ENCODE data around the gene LRMDA. TPM values are rescaled to one million over a fixed set of nuclear protein-coding genes. Genes with fewer than 3 reads are reported as not detected.

Gene LRMDA
- total and polyA plus RNA-seq, 2 of the 8 experiments (the other 6 are each of a cell fraction or from before 2014, with no cell fraction given) = 0.86 to 2.8 TPM

- Histone ChIP-seq H2BK12ac (ENCODE audit: low read depth, low read length) (0 out of 2 replicates have a peak overlapping the region, but pooled peaks have one; percentile 50), H3K36me3 (ENCODE audit: control insufficient read depth in 2 of 4, insufficient read depth in 4 of 4, low read length in 3 of 4) (peaks cover 0 to 10% (median 0%) of the 10 kb centered on the region in 4 experiments; a peak in 1 of 8 replicates), H4K91ac (replicated peaks; ENCODE audit: insufficient read length, low read length) (no peak overlapping the region), H3K56ac (replicated peaks; ENCODE audit: insufficient read length, low read depth, low read length) (no peak overlapping the region), H3K9me3 (ENCODE audit: insufficient read depth in 2 of 2, low read depth in 1 of 2, low read length in 1 of 2) (no peaks in the 10 kb centered on the region; a peak in 1 of 4 replicates), H2AK5ac (ENCODE audit: low read depth, low read length) (no peak overlapping the region), H2BK120ac (replicated peaks; ENCODE audit: low read depth, low read length) (no peak overlapping the region), H3K4ac (replicated peaks; ENCODE audit: insufficient read length, low read depth, low read length) (no peak overlapping the region), H3K23ac (ENCODE audit: insufficient read length) (no peak overlapping the region), H4K20me1 (replicated peaks in 1 of 2; ENCODE audit: control insufficient read depth in 1 of 2, insufficient read depth in 2 of 2, low read length in 2 of 2) (peaks cover 21% of the 10 kb centered on the region in 2 experiments), H3K23me2 (ENCODE audit: low read depth, low read length) (peaks cover 26% of the 10 kb centered on the region), H3K4me2 (ENCODE audit: insufficient read depth in 1 of 2, low read depth in 2 of 2, low read length in 2 of 2) (peak overlapping the region; percentile 82 to 92), H3K79me2 (ENCODE audit: control insufficient read depth in 1 of 2, insufficient read depth in 2 of 2, low read length in 2 of 2) (no peaks in the 10 kb centered on the region), H3K18ac (ENCODE audit: extremely low read depth, low read length) (no peak overlapping the region), H2BK15ac (ENCODE audit: low read length) (no peak overlapping the region), H3K9ac (replicated peaks in 1 of 4; ENCODE audit: extremely low read depth in 1 of 4, low read depth in 3 of 4, low read length in 3 of 4) (no peak overlapping the region), H4K8ac (ENCODE audit: extremely low read depth, insufficient read depth, low read length) (no peak overlapping the region), H3K4me3 (ENCODE audit: extremely low read depth in 1 of 4, insufficient read depth in 2 of 4, low read depth in 3 of 4, low read length in 4 of 4) (peak overlapping the region in 2 of 4 experiments; percentile 17 to 82; a peak in 4 of 8 replicates), H3K4me1 (replicated peaks in 1 of 4; ENCODE audit: control insufficient read depth in 3 of 4, insufficient read depth in 4 of 4, low read length in 3 of 4) (peaks cover 8 to 25% (median 20%) of the 10 kb centered on the region in 4 experiments), H3K14ac (ENCODE audit: insufficient read length) (no peak overlapping the region), H3K27me3 (replicated peaks in 1 of 4; ENCODE audit: control insufficient read depth in 3 of 4, extremely low read depth in 1 of 4, insufficient read depth in 3 of 4, low read length in 3 of 4) (peaks cover 68 to 98% (median 90%) of the 10 kb centered on the region in 4 experiments), H2BK20ac (ENCODE audit: low read length) (no peak overlapping the region), H2BK5ac (ENCODE audit: low read depth, low read length) (no peak overlapping the region), H3K27ac (ENCODE audit: low read depth, low read length) (no peak overlapping the region), H2AFZ (ENCODE audit: low read length) (no peak overlapping the region), H4K5ac (ENCODE audit: insufficient read length, low read depth, low read length) (no peak overlapping the region), H3K79me1 (ENCODE audit: low read depth, low read length) (no peaks in the 10 kb centered on the region)
- POLR2A ChIA-PET (ENCODE audit: partially characterized antibody) = interaction anchor here (0.9 to 1.7 kb wide), 2 partner anchors 11 kb away, joined by 3 to 5 read pairs; no protein-coding TSS in a partner anchor
- CTCF ChIA-PET (ENCODE audit: partially characterized antibody) = interaction anchor here (1.7 kb wide), 1 partner anchor 11 kb away, joined by 5 read pairs; no protein-coding TSS in a partner anchor
- FAIRE-seq (no peak), DNase-seq (ENCODE audit: low read depth in 1 of 2, low spot score in 2 of 2) (peak in 1 of 2 experiments; percentile 48)
- TF ChIP-seq KDM5A (IDR thresholded peaks at IDR 0.05; ENCODE audit: low read length) (no peak), SUZ12 (IDR thresholded peaks at IDR 0.05; ENCODE audit: low read length) (peak; percentile 93), CBX8 (IDR thresholded peaks at IDR 0.05; ENCODE audit: borderline replicate concordance, low read depth, low read length) (peak; percentile 73; the same call in 1 of the 2 replicates), RNF2 (IDR thresholded peaks at IDR 0.05; ENCODE audit: borderline replicate concordance, low read depth, low read length, missing control alignments, poor library complexity, severe bottlenecking) (peak; percentile 70), GABPA (IDR thresholded peaks at IDR 0.05; ENCODE audit: borderline replicate concordance, insufficient read depth, low read length) (no peak), EZH2 (IDR thresholded peaks at IDR 0.05; ENCODE audit: low read depth, low read length, severe bottlenecking) (peak; percentile 91)
- 17% methylated on average over 29 of the region's 29 CpGs; no CpG with 5 or more reads in 1 of the 2 experiments for WGBS, 2 experiments (ENCODE audit: extremely low coverage in 1 of 2, insufficient coverage in 1 of 2, insufficient read length in 1 of 2, insufficient replicate concordance in 2 of 2, low coverage in 1 of 2, low lambda C conversion rate in 2 of 2, missing lambda C conversion rate in 1 of 2)
Observed at GRCh38 chr10:75406462-75407223, 24.8 kb upstream of the LRMDA start.
